NCI-H345 (cell line): Measurements from ENCODE around the gene AAMDC.
A peak's percentile ranks its signal among the peaks of the same experiment; 100 is the strongest.

Experiments used
- DNase-seq: peaks from one replicate; lab custom pipeline; 2025; lab: John Stamatoyannopoulos, UW

Gene AAMDC

DNA sequence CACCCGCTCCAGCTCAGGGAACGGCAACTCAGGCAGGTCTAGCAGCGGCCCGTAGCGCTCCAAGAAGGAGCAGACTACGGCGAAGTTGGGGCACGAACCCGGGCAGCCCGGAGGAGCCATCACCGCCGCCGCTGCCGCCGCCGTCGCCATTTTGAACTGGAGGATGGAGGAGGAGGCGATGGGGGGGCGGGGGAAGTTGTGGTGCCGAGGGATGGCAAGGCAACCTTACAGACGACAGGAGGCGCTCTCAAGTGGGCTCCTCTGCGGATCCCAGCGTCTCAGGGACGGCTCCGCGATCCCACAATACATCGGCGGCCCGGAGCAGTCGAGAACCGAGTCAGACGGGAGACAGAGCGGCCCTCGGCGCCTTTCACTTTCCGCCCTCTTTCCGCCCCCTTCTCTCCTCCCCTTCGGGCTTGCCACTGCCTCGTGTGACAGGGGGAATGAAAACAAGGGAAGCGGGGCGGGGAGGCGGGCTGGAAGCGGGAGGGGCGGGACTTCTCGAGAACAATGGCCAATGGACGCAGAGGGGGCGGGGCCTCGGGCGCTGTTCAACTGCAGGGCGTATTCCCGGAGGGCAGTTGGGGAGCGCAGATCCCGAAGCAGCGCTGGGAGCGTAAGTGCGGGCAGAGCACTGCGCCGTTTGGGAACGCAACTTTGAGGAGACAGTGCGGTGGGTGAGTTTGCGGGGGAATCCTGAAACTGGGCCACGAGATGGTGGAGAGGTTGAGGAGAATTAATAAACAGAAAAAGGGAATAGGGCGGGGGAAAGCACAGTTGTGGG, at the start of gene AAMDC, which contains the start of gene RSF1:
TSS of gene AAMDC (plus strand) at position 580 of the 784 bp plus-strand sequence. CDS start 21,353 bp downstream, outside the sequence.
TSS of gene RSF1 (minus strand) at position 158 of the 784 bp plus-strand sequence. CDS start at position 150, 8 bp downstream.
- peak; percentile 98 for DNase-seq

DNA sequence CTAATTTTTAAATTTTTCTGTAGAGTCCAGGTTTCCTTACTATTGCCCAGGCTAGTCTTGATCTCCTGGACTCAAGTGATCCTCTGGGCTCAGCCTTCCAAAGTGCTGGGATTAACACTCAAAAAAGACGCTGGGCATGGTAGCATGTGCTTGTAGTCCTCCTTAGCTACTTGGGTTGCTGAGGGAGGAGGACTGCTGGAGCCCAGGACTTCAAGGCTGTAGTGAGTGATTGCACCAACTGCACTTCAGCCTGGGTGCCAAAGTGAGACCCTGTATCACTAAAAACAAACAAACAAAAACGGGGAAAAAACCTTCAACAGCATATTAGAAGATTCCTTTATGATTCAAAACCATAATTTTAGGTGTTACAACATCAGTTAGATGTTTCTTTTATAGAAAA, 45.0 kb upstream of the AAMDC start:
- DNase-seq, result no peak

DNA sequence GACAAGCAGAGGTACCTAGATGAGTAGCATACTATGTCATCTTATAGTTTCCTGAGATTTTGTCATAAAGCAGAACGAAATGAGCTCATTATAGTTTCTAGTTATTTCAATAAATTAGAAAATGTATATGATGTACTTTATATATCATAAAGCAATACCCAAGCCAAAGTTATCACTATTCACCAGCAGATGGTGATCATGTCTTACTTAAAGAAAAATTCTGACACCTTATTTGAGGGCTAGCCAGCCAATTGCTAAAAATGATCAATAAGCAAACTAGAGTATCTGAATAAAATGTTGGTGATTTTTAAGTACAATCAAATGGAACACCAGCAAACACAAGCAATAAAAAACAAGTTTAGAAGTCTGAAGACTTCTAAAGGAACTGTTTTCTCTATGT, 44.5 kb upstream of the AAMDC start:
- peak; percentile 8 for DNase-seq

- no peak for DNase-seq
Measured at GRCh38 chr11:77778118-77778517, 42.8 kb upstream of the AAMDC start.

DNA sequence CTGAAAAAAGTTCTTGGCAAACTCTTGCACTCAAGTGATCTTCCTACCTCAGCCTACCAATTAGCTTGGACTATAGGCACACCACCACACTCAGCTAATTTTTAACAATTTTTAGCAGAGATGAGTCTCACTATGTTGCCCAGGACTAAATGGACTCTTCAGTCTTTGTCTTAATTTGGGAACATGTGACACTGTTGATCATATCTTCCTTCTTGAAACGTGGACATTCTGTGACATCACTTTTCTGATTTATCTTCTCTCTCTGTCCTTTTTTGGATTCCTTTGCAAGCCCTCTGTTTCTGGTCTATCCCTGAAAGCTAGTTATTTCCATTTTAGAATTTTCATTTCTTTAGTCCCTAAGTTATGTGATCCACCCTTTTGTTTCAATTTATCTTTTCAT, 42.4 kb upstream of the AAMDC start:
- DNase-seq, result no peak

DNA sequence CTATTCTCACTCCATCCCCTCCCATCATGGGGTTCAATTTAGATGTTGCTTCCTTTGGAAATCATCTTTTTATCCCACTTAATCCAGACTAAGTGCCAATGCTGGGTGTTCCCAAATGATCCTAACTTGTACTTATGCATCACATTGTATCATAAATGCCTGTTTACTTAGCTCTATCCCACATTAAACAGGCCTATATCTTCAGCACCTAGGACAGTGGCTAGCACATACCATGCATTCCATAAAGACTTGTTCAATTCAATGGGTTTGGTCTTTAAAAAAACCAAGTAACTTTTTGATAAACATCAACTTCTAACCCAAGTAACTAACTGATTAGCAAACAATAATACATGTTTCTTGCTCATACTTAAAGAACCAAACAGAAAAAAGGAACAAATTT, 41.0 kb upstream of the AAMDC start:
- DNase-seq, result no peak

- no peak for DNase-seq
Measured at GRCh38 chr11:77783025-77783424, 37.9 kb upstream of the AAMDC start.

GRCh38 chr11:77784572-77784971, 36.4 kb upstream of the AAMDC start:
- no peak for DNase-seq

DNA sequence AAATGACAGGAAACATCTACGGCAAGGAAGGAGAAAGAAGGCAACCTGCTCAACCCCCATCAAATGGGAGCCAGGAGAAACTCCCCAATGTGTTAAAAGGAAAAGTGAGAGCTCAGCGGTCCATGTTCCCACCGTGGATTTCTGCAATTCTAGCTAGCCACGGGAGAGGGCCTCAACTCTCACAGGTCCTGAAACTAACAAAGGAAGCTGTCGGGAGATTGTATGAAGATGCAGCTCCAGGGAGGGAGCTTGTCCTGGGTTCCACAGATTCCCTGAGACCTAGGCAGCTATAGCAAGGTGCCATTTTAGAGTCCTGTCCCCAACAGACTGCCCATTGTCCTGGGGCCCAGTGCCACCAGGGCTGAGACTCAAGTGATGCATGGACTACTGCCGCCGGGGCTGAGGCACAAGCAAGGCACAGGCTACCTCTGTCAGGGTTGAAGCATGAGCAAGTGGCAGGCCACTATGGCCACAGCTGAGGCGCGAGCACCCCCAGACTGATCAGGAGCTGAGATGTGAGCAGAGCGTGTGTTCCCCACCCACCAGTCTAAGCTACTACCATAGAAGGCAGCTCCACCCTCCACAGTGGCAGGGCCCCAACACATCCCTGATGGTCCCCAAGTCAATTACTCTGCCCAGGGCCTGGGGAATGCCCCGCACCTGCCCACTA, 31.7 kb upstream of the AAMDC start:
- DNase-seq, result no peak

- no peak for DNase-seq
Measured at GRCh38 chr11:77789731-77790476, 31.0 kb upstream of the AAMDC start.

GRCh38 chr11:77791301-77791700, 29.6 kb upstream of the AAMDC start:
- DNase-seq, result no peak

GRCh38 chr11:77793972-77794371, 27.0 kb upstream of the AAMDC start:
- no peak for DNase-seq

DNA sequence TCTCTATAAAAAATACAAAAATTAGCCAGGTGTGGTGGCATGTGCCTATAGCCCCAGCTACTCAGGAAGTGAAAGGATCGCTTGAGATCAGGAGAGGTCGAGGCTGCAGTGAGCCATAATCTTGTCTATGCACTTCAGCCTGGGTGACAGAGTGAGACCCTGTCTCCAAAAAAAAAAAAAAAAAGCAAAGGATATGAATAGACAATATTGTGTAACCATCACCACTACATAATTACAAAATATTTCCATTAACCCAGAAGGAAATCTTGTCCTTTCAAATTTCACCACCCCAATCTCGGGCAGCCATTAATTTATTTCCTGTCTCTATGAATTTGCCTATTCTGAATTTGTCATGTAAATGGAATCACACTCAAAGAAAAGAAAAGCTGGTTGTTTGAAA, 21.6 kb upstream of the AAMDC start:
- DNase-seq, result no peak

- no peak for DNase-seq
Measured at GRCh38 chr11:77800449-77800848, 20.5 kb upstream of the AAMDC start.

GRCh38 chr11:77801477-77801876, 19.5 kb upstream of the AAMDC start:
- DNase-seq, result no peak

GRCh38 chr11:77806415-77806814, 14.5 kb upstream of the AAMDC start:
- no peak for DNase-seq

GRCh38 chr11:77806993-77807392, 14.0 kb upstream of the AAMDC start:
- DNase-seq, result no peak

GRCh38 chr11:77813256-77813655, 7.7 kb upstream of the AAMDC start:
- DNase-seq, result no peak

DNA sequence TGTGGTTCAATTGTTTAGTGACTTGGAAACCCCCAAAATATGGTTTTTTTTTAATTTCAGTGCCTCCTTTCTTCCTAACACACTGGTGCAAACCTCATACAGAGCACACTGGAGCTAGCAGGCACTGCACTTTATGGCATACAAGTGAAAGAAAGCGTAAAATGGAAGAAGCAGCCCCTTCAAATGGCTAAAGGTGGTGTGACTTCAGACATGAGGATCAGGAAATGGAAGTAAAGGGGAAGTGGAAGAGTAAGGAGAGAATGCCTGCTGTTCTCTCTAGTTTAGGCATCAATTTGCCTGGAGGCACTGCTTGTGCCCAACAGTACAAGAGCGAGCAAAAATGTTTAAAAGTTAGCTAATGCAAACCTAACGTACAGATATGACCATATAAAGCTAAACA, 6.1 kb upstream of the AAMDC start:
- no peak for DNase-seq

- no peak for DNase-seq
Measured at GRCh38 chr11:77815459-77815858, 5.5 kb upstream of the AAMDC start.

- DNase-seq, result peak; percentile 90
Measured at GRCh38 chr11:77819411-77819920, 1.5 kb upstream of the AAMDC start.

DNA sequence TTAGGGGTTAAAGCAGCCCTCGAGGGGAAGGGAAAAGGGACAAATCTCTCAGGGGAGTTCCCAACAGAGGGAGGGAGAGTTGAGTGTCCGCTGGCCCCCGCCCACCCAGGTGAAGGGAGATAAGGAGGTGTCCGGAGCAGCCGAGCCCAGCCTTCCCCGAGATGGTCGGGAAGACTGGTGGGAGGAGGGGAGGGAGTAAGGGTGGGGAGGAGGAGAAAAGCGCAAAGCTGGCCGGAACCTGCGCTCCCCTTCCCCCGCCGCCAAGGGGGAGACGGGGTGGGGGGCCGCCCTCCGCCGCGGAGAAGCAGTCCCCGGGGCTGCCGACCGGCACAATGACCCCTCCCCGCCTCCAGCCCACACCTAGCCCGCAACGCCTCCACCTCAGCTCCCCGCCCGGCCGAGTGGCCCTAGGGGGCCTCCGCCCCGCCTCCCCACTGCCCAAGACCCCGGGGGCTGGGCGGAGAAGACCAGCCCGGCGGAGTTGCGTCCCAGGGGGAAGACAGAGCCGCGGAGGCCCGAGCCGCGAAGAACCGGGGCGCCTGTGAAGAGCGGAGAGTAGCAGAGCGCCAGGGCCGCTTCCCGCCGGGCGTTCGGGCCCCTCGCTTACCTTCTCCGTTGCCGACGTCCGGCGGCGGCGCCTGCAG, 901 bp upstream of the AAMDC start:
- peak; percentile 64 for DNase-seq
